Left kidney (tissue), 2 donors: ENCODE measurements around the gene RNF166. TPM values are rescaled to one million over a fixed set of nuclear protein-coding genes. Genes with fewer than 3 reads are reported as not detected.
A peak's percentile ranks its signal among the peaks of the same experiment; 100 is the strongest.

Experiments used
- DNase-seq: peaks from one replicate; pipeline ENCODE4 v3.0.0-alpha.2; 2013
- polyA plus RNA-seq: library from polyadenylated mRNA; unstranded; fragments of 120-200 nt; gene quantifications from one replicate; pipeline ENCODE4 v1.2.1, GENCODE V29; 2013; ENCODE audit not compliant: insufficient read length

Gene RNF166
- polyA plus RNA-seq, 1 donor = 15.3 TPM

DNA sequence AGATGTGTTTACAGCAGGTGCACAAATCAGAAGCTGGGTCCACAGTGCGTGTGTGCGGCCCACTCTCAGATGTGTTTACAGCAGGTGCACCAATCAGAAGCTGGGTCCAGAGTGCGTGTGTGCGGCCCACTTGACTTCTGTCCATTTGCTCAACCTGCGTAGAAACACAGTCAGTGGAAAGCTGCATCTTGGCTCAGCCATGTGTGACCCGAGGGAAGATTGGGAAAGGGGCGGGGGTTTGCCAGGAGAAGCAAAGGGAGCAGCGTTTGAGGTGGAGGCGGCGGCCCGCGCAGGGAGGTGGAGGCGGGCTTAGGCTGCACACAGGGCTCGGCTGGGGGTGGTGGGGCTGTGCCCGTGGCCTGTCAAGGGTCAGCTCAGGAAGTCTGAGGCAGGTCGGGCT, 4.3 kb upstream of the RNF166 start:
- no peak for DNase-seq

DNA sequence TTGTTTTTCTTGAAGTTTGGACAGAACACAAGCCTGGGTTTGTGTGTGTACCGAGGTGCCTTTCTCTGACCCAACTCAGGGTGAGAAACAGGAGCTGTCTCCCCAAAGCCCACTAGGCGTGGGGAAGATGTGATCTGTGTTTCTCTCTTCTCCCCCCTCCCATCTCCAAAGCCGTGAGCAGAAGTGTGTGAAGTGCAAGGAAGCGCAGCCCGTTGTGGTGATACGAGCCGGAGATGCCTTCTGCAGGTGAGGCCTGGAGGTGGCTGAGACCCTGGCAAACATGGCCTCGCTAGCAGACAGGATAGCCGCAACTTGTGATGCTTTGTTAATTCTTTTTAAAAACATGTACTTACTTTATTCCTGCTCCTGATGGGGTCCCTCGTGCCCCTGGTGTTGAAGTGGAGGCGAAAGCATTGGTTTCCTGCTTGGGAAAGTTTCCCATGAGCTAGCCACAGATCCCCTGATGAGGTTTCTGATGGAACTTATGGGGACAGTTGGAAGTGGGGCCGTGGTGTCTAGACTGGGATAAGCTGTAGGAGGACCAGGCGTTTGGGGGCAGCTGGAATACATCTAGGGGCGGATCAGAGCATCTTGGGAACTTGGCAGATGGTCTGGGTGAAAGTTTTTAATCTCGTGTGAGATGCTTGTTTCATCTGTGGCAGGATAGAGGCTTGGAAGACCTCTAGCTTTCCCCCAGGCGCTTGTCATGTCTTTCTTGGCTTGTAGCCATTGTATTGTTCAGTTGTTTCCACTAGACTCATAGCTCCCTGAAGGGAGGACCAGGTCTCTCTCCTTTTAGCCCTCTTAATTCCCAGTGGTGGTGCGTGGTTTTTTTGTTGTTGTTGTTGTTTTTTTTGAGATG, 988 bp upstream of the RNF166 start:
- DNase-seq = no peak

DNA sequence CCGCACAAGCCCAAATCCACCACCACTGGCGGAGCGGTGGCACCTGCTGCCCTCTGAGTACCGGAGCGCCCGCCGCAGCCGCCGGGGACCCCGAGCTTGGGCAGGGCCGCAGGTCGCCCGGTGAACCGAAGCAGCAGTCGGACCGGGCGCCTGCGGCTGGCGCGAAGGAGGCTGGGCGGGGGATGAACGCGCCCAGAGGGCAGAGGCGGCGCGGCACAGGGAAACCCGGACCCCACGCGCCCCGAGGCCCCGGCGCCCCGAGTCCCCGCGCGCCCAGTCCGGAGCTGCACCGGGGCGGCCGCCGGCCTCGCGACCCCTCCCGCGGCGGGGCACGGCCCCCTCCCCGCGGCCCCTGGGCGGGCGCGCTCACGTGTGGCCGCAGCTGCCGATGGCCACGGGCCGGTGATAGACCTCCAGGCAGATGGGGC, 393 bp downstream of the RNF166 start:
- no peak for DNase-seq

DNA sequence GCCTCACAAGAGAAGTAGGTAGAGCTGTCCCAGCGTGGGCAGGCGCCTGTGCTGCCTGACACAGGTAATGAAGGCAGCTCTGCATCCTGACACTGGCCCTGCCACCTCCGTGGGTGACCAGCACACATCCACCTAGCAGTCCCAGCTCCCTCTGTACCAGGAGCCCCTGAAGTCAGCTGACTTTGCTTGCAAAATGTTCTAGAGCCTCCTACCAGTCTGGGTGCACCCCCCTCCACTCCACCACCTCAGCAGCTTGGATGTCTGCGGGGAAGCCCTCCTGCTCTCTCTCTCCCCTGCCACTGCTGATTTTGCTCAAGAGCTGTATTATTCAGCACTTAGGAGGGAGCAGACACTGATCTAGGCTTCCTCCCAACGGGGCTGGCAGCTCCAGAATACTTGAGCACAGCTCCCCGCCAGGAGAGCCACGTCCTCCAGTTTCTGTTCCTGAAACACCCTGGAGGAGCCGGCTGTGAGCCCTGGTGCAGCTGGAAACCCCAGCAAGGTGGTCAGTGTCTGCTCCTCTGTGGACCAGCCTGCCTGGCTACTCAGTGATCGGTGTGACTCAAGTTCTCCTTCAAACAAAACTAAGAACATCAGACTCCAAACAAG, 1.0 kb downstream of the RNF166 start:
- no peak for DNase-seq

DNA sequence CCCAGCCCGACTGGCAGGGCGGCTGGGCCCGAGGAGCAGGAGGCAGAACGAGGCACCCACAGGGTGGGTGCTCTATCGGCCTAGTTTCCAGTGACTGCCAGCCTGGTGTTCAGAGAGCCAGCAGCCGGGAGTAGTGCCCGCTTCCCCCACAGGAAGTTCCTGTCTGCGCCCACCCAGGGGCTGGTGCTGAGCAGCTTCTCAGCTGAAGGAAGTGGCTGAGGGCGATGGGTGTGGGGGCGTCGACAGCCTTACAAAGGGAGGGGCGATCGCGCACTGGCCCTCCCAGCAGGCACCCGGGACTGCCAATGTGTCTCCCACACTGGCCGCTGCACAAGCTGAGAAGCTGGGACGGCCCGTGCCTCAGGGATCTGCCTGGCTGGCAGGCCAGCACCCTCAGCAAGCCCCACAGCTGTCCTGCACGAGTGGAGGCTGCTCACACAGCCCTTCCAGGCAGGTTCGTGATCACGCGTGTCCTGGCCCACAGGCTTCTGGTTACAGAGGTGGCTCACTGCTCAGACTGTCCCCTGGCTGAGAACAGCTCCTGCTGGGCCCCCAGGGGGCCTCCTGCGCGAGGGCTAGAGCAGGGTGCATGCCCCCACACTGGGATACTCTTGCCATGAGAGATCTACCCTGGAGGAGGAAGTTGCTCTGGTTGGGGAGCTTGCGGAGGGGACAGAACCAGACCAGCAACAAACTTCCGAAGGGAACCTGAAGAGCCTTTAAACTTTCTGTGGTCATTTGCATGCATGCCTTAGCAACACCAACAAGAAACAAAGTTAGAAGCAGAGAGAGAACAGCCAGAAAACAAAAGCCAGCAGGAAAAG, 2.5 kb downstream of the RNF166 start:
- DNase-seq = no peak

DNA sequence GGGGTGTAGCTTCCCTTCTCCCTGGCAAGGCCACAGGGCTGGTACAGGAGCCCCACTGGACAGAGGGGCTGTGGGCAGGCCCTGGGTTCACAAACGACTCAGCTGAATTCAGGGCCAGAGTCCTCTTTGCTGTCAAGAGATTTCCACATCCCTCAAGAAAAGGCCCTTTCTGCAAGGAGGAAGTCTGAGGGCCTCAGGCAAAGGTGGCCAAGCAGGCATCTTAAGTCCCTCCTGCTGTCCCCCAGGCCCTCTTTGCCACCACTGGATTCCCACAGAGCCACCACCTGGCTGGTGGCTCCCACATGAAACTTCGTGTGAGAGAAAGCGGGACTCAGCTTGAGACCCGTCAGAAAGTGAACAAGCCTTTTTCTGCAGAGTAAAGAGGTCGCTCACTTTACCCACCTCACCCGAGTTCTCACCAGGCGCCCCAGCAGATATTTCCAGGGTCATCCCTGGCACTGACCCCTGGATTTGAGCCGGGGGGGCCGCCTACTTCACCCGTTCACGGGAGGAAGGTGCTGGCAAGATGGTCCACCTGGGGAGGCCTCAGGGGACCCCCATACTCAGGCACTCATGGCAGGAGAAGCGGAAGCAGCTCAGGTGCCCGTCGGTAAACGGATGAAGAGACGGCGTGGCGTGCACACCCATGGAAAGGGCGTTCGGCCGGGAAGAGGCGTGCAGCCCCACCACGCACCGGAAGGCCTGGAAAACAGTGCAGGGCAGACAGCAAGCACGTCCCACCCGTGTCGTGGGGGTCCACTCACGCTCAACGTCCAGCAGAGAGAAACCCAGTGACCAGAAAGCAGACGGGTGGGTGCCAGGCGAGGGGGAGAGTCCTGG, 3.6 kb downstream of the RNF166 start:
- DNase-seq = no peak

DNA sequence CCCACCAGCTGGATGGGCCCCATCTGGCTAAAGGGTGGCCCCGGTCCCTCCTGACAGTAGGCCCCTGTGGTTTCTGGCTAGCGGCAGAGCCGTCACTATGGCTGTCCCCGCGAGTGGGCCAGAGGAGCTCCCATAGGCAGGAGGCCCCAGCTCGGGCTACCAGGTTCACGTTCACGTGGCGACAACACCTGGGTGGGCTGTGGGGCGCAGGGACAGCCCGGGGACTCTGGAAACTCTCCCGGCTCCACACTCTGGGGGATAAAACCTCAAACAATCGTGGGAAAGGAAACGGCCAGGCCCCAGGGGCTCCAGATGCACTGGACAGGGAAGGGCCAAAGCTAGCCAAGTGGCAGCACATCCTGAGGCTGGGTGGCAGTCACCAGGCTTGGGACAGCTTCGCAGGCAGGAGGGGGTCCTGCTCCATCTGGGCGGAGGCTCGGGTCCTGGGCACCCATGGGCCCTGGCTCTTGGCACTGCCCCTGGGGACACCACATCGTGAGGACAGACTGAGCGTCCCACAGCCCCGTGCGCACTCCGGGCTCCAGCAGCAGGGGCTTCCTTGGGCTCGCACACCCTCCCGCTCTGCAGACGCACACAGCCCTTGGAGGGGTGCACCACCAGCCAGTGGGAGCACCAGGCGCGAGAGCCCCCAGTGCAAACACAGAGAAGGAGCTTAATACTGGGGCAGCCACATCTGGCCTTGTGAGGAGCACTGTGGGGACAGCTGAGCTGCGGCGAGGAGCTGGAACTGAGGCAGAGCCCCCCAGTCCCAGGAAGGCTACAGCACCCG, 4.4 kb downstream of the RNF166 start:
- DNase-seq = no peak

DNA sequence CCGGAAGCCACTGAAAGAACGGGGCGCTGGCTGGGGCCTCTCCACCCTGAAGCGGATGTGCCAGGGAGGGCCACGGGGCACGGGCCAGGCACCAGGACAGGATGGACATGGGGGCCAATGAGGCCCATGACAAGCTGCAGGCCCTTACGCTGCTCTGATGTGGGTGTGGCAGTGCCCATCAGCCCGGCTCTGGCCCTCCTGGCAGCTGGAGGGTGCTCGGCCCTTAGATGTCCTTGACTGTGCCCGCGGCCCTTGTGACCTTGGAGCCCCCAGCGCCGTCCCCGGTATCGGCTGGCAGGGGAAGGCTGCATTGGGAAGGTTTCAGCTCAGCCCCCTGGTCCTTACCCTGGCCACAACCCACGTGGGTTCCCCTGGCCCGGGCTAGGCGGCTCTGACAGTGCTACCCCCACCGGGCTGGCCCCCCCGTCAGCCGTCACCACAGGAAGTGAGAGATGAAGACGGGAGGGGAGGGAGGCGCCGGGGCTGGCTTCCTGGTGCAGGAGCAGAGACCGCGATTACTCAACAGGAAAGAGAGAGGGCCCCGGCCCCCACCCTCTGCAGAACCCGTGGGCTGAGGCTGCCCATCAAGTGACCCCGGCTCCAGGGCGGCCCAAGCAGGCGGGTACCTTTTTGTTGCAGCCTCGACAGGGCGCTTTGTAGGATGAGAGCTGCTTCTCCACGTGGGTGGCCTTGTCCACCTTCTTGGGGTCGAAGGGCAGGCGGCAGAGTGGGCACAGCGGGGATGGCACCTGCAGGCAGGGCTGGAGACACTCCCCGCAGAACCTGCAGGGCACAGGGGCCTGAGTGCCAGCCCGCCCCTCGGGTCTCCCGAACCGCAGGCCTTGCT, 5.3 kb downstream of the RNF166 start:
- peak; percentile 49 for DNase-seq

DNA sequence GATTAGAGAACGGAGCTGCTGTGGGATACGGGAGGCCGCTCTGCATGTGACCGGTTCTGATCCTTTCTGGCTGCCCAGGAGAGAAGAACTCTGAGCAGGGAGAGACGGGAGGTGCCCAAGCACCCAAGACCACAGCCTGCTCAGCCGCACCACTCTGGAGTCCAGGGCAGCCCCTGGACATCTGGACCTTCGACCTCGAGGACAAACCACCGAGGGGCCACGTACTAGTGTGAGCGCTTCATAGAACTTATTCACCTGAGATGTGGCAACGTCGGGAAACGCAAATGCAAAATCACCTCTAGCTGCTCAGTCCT, 5.9 kb downstream of the RNF166 start:
- no peak for DNase-seq

DNA sequence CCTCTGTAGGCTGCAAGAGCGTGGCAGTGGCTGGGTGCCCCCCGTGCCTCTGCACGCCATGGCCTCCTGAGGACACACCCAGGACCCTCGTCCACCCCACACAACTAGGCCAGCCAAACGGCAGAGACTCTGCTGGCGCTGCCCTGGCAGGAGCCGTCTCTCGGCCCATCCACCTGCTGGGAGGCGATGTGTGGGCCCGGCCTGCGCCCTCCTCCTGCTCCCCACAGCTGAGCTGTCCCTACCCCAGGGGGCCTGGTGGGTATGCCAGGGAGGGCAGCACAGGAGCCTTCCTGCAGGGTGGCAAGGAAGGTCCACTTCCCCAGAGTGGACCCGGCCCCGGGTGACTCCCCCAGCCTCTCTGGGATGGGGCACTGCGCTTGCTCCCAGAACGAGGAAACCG, 7.0 kb downstream of the RNF166 start:
- DNase-seq = no peak

DNA sequence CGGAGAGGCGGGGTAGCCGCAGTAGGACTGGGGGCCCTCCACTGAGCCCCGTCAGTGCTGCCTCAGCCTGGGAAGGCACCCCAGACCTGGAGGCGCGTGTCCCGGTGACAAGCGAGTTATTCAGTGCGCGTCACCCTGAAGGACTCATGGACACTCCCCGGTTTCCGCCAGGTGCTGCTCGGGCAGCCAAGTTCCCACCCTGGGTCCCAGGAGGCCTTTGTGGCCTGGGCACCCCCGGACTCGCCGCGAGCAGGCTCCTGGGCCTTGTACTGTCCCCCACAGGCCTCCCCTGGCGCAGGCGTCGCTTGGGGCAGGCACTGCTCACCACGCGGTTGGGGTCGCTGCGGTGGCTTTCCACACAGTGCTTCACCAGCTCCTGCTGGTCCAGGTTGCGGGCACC, 7.6 kb downstream of the RNF166 start:
- DNase-seq = no peak

DNA sequence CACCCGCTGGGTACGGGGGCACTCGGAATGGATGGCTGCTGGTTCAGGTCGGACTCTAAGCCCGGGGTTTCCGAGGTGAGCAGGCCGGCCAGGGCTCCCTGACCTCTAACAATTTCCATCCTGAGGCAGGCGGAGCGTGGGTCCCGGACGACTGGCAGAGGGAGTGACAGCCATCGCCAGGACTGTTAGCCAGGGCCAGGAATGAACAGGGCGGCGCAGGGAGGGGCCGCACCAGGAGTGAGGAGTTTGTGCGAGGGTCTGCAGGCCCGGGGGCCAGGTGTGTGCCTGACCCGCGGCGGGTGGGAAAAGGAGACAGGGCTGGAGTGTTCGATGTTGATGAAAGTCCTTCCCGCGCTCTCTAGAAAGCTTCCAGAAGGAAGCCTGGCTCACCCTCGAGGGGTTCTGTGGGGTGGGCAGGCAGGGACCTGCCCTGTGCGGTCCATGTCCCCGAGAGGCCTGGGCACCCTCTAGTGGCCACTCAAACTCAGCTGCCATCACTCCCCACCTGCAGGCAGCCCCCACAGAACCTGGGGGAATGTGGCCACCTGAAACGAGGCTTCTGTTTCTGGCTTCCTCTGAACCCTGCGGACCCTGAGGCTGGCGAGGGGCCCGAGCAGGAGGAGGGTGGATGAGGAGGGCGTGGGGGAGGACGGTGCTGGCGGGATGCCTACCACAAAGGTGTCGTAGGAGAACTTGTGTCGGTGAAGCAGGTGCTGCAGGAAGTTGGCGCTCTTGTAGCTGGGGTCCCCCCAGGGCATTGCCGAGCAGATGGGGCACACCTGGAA, 8.2 kb downstream of the RNF166 start:
- DNase-seq = no peak

DNA sequence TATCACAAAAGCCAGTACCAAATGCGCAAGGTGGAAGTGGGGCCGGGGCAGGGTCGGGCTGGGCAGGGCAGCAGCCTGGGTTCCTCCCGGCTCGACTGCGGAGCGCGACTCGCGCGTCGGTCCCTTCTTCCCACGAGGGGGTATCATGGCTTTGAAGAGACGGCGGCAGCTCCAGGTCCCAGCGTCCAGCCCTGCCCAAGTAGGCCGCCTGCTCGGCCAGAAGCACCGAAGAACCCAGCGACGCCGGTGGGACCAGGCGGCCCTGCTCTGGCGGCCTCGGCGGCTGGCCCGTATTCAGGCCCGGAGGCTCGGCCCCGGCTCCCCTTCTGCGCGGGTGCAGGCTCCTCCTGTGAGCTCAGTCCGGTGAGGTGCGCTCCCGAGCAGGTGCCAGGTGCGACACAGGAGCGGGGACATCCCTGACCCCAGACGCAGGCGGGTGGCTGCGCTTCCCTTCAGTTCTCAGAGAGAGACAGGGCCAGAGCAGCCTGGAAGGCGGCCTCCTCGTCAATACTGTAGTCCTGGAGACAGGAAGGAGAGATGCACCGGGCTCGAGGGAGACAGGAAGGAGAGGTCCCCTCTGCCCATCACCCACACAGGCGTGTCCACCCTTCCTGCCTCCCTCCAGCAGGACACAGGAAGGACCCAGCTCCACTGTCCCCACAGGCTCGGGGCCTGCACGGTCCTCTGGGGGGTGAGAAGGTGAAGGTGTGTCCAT, 8.9 kb downstream of the RNF166 start:
- DNase-seq = no peak

DNA sequence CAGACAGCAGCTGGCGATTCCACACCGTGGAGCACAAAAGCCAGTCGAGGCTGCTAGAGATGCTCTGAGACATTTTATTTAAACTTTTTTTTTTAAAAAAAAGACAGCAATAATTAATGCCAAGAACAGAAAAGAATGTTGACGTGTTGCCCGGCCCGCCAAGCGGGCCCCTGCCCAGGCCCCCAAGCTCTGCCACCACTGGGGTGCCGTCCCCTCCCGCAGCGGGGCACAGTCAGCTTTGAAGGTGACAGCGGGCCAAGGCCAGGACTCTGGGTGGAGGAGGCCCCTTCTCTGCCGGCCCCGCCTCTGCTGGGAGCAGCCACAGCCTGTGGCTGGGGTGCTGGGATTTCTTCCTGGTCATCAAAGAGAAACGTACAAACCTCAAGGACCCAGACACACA, 9.8 kb downstream of the RNF166 start:
- no peak for DNase-seq

DNA sequence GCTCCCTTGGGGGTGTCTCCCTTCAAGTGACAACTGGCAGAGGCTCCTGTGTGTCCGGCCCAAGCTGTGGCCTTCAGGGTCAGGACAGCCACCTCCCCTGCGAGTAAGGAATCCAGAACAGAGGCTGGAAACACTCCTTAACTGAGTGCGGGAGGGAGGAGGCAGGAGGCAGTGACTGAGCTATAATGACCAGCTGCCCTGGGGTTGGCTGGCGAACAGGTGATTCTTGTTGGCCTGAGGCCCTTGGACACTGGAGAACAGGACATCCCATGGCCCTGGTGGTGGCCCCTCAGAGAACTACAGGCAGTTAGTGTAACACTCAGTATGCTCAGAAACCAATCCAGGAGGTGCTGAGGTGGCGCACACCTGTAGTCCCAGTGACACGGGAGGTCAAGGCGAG, 10.5 kb downstream of the RNF166 start:
- no peak for DNase-seq

DNA sequence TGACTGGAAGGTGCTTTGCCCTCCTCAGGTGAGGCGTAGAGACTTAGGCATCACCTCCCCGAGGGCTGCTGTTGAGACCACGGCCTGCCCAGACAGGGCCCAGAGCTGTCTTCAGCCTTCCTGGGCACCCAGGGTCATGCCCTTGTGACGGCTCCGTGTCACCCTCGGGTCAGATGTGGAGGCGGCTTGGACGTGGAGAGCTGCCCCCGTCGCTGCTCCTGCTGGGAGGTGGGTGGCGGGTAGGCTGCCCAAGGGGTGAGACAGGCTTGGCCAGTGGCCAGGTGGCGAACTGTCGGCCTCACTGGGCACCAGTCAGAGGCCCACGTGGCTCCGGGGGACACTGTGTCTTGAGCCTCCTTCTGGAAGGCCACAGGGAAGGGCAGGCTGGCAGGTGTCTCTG, 11.0 kb downstream of the RNF166 start:
- no peak for DNase-seq

DNA sequence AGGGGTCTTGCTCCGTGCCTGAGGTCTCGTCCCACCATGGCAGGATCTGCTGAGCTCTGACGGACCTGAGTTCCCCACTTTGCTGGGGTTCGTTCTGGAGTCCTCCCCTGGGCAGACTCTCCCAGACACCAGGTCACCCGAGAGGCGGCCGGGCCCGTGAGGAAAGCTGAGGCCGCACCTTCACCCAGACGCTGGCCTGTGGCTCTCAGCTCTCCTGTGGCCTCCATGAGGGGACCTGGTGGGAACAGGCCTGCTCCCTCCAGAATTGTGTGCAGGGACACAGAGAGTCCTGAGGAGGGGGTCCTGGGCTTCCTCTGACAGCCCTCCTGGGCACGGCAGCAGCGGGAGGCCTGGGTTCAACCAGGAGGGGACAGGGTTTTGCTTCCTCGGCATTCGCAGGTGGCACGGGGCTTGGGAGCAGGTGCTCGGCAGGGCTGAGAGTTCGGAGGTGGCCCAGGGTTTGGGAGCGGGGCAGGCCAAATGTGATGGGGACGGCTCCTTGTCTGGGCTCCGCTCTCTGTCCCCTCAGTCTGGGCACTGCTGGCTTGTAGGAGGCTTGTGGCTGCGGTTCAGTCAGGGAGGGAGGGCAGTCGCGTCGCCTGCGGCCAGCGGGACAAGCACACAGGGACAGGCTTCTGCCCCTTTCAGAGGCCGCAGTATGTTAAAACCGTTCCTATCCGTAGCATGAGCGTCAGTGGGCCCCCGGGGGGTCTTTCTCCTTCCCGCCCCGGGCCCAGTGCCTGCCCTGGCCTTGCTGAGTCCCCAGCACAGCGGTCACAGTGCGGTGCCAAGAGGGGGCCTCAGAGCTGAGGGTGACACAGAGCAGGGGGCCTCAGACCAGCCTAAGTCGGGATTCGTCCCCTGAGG, 11.8 kb downstream of the RNF166 start:
- no peak for DNase-seq
